Measurements from ENCODE around the gene MRPL44.
A peak's percentile ranks its signal among the peaks of the same experiment; 100 is the strongest.

The MRPL44 gene

GRCh38 chr2:223925106-223925505, 32.2 kb upstream of the MRPL44 start:
- no peak overlapping the region for H3K23ac ChIP-seq (ENCODE audit: low read length in 2 of 2)
- H3K14ac ChIP-seq (ENCODE audit: low read length in 2 of 2), result no peak overlapping the region
- H3K9me3 ChIP-seq (ENCODE audit: control insufficient read depth, low read length), result peaks cover 17% of the 10 kb centered on the region
- H3K27ac ChIP-seq (ENCODE audit: low read length, poor library complexity, severe bottlenecking), result no peak overlapping the region
- no peak overlapping the region for H3K4ac ChIP-seq (ENCODE audit: low read depth in 1 of 2, low read length in 2 of 2)
- no peak overlapping the region for H3K4me2 ChIP-seq (ENCODE audit: low read length, poor library complexity, severe bottlenecking)
- H3K4me3 ChIP-seq (ENCODE audit: insufficient read depth in 1 of 2, low read depth in 1 of 2, low read length in 2 of 2), result no peak overlapping the region
- H2AK5ac ChIP-seq (ENCODE audit: low read length, severe bottlenecking), result no peak overlapping the region
- no peaks in the 10 kb centered on the region for H3K27me3 ChIP-seq (ENCODE audit: control insufficient read depth in 1 of 2, insufficient read depth in 1 of 2, low read length in 2 of 2)
- no peaks in the 10 kb centered on the region for H3K4me1 ChIP-seq (ENCODE audit: control insufficient read depth, insufficient read depth, low read depth, low read length)
- H3K79me1 ChIP-seq (replicated peaks; ENCODE audit: low read length, poor library complexity, severe bottlenecking), result peaks cover 22% of the 10 kb centered on the region
- H2BK120ac ChIP-seq (ENCODE audit: low read depth, low read length), result no peak overlapping the region
- H2BK15ac ChIP-seq (ENCODE audit: low read depth, poor library complexity, severe bottlenecking), result no peak overlapping the region
- H2BK12ac ChIP-seq (ENCODE audit: low read length in 2 of 2), result no peak overlapping the region
- H2BK5ac ChIP-seq (ENCODE audit: low read depth, low read length, poor library complexity, severe bottlenecking), result no peak overlapping the region
- 100% methylated on average over 2 of the region's 3 CpGs for WGBS
- H3K36me3 ChIP-seq (ENCODE audit: control insufficient read depth in 1 of 2, insufficient read depth in 2 of 2, low read depth in 1 of 2, low read length in 2 of 2), result peaks cover 4 to 10% of the 10 kb centered on the region in 2 experiments
- H3K18ac ChIP-seq (ENCODE audit: low read depth in 1 of 2, low read length in 2 of 2), result no peak overlapping the region
- peak; percentile 28 for DNase-seq
- H3K9ac ChIP-seq (ENCODE audit: low read length), result no peak overlapping the region
- H2AFZ ChIP-seq (ENCODE audit: low read depth, low read length), result no peak overlapping the region
- H4K91ac ChIP-seq (ENCODE audit: low read length), result no peak overlapping the region
- H4K8ac ChIP-seq (ENCODE audit: low read length), result no peak overlapping the region

DNA sequence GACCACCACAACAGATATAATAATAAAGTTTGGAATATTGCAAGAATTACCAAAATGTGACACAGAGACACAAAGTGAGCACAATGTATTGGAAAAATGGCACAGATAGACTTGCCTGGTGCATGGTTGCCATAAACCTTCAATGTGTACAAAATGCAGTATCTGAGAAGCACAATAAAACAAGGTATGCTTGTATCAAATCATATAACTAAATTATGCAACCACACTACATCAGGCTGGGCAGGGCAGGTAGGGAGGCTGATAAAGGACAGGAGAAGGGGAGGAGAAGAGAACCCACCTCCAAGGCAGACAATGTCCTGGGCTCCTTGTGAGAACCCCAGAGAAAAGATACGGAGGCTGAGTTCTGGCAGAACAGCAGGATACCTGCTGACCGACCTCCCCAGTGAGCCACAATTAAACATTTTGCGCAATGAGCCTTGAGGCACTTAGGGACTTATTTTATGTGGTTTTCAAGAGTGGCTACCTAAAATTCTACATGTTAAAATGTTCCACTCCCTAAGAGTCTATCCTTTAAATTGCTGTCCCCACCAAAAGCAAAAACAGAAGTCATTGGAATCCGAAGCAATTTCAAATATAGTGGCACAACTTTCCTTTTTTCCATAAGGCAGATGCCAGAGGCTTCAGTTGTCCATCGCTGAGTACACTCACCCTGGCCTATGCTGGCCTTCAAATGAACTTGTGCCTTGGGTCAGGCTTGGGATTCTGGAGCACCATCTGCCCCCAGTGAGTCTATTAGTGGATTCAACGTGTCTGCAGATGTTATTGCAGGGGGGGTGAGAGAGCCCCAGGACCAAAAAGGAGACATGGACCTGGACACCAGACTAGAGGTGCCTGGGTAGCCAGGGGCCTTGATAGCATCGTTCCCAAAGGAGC, 28.9 kb upstream of the MRPL44 start:
- H2AK5ac ChIP-seq (ENCODE audit: low read length, severe bottlenecking), result no peak overlapping the region
- peaks cover 0 to 4% of the 10 kb centered on the region in 2 experiments for H3K36me3 ChIP-seq (ENCODE audit: control insufficient read depth in 1 of 2, insufficient read depth in 2 of 2, low read depth in 1 of 2, low read length in 2 of 2)
- H3K4ac ChIP-seq (ENCODE audit: low read depth in 1 of 2, low read length in 2 of 2), result no peak overlapping the region
- peaks cover 17% of the 10 kb centered on the region for H3K9me3 ChIP-seq (ENCODE audit: control insufficient read depth, low read length)
- H3K18ac ChIP-seq (ENCODE audit: low read depth in 1 of 2, low read length in 2 of 2), result no peak overlapping the region
- no peak overlapping the region for H3K27ac ChIP-seq (ENCODE audit: low read length, poor library complexity, severe bottlenecking)
- no peak overlapping the region for H4K8ac ChIP-seq (ENCODE audit: low read length)
- DNase-seq, result no peak
- peaks cover 23% of the 10 kb centered on the region for H3K79me1 ChIP-seq (replicated peaks; ENCODE audit: low read length, poor library complexity, severe bottlenecking)
- no peak overlapping the region for H2BK12ac ChIP-seq (ENCODE audit: low read length in 2 of 2)
- peak overlapping the region in 1 of 2 experiments; percentile 57 for H3K14ac ChIP-seq (ENCODE audit: low read length in 2 of 2)
- H3K9ac ChIP-seq (ENCODE audit: low read length), result no peak overlapping the region
- no peak overlapping the region for H2AFZ ChIP-seq (ENCODE audit: low read depth, low read length)
- H3K23ac ChIP-seq (ENCODE audit: low read length in 2 of 2), result no peak overlapping the region
- no peaks in the 10 kb centered on the region for H3K27me3 ChIP-seq (ENCODE audit: control insufficient read depth in 1 of 2, insufficient read depth in 1 of 2, low read length in 2 of 2)
- H3K4me3 ChIP-seq (ENCODE audit: insufficient read depth in 1 of 2, low read depth in 1 of 2, low read length in 2 of 2), result no peak overlapping the region
- no peak overlapping the region for H4K91ac ChIP-seq (ENCODE audit: low read length)
- peaks cover 5% of the 10 kb centered on the region for H3K4me1 ChIP-seq (ENCODE audit: control insufficient read depth, insufficient read depth, low read depth, low read length)
- H2BK5ac ChIP-seq (ENCODE audit: low read depth, low read length, poor library complexity, severe bottlenecking), result no peak overlapping the region
- no peak overlapping the region for H2BK15ac ChIP-seq (ENCODE audit: low read depth, poor library complexity, severe bottlenecking)
- no peak overlapping the region for H2BK120ac ChIP-seq (ENCODE audit: low read depth, low read length)
- WGBS, result 96% methylated on average over 7 of the region's 7 CpGs
- H3K4me2 ChIP-seq (ENCODE audit: low read length, poor library complexity, severe bottlenecking), result no peak overlapping the region

DNA sequence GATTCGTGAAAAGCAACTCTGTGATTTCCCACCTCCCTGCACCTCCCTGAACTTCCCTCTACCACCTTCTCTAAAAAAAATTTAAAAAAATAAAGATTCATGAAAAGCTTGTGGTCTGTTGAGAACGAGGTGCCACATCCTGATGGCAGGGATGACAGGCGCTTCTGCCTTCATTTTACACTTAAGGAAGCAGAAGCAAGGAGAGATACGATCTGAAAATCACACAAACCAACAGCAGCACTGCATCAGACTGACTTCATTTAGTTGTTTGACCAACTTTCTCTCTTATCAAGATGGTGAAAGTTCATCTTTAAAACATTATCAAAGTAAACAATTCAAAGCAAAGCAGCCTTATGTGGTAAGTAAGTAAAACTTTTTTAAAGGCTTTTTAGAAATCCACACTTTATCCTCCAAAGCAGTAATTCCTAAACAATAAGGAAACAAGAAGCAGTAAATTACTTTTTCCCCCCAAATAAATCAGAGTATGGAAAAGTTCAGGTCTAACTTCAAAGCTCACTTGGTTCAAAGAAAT, 27.6 kb upstream of the MRPL44 start:
- Histone ChIP-seq H3K4me2 (ENCODE audit: low read length, poor library complexity, severe bottlenecking) (no peak overlapping the region), H4K8ac (ENCODE audit: low read length) (no peak overlapping the region), H3K4me1 (ENCODE audit: control insufficient read depth, insufficient read depth, low read depth, low read length) (peaks cover 11% of the 10 kb centered on the region), H3K27me3 (ENCODE audit: control insufficient read depth in 1 of 2, insufficient read depth in 1 of 2, low read length in 2 of 2) (no peaks in the 10 kb centered on the region), H3K27ac (ENCODE audit: low read length, poor library complexity, severe bottlenecking) (no peak overlapping the region), H3K36me3 (ENCODE audit: control insufficient read depth in 1 of 2, insufficient read depth in 2 of 2, low read depth in 1 of 2, low read length in 2 of 2) (peaks cover 0 to 4% of the 10 kb centered on the region in 2 experiments), H2AFZ (ENCODE audit: low read depth, low read length) (no peak overlapping the region), H3K9ac (ENCODE audit: low read length) (no peak overlapping the region), H2BK12ac (ENCODE audit: low read length in 2 of 2) (no peak overlapping the region), H3K18ac (ENCODE audit: low read depth in 1 of 2, low read length in 2 of 2) (no peak overlapping the region), H2BK5ac (ENCODE audit: low read depth, low read length, poor library complexity, severe bottlenecking) (no peak overlapping the region), H2BK120ac (ENCODE audit: low read depth, low read length) (no peak overlapping the region), H4K91ac (ENCODE audit: low read length) (no peak overlapping the region), H3K14ac (ENCODE audit: low read length in 2 of 2) (no peak overlapping the region), H3K23ac (ENCODE audit: low read length in 2 of 2) (no peak overlapping the region), H3K4me3 (ENCODE audit: insufficient read depth in 1 of 2, low read depth in 1 of 2, low read length in 2 of 2) (no peak overlapping the region), H3K4ac (ENCODE audit: low read depth in 1 of 2, low read length in 2 of 2) (no peak overlapping the region), H2AK5ac (ENCODE audit: low read length, severe bottlenecking) (no peak overlapping the region), H2BK15ac (ENCODE audit: low read depth, poor library complexity, severe bottlenecking) (no peak overlapping the region), H3K9me3 (ENCODE audit: control insufficient read depth, low read length) (peaks cover 17% of the 10 kb centered on the region), H3K79me1 (replicated peaks; ENCODE audit: low read length, poor library complexity, severe bottlenecking) (peaks cover 23% of the 10 kb centered on the region)
- DNase-seq, result no peak
- 78% methylated on average over 3 of the region's 4 CpGs for WGBS

GRCh38 chr2:223930103-223930976, 26.9 kb upstream of the MRPL44 start:
- Histone ChIP-seq H2BK15ac (ENCODE audit: low read depth, poor library complexity, severe bottlenecking) (no peak overlapping the region), H3K9ac (ENCODE audit: low read length) (no peak overlapping the region), H3K9me3 (ENCODE audit: control insufficient read depth, low read length) (peaks cover 17% of the 10 kb centered on the region), H2BK5ac (ENCODE audit: low read depth, low read length, poor library complexity, severe bottlenecking) (no peak overlapping the region), H2BK120ac (ENCODE audit: low read depth, low read length) (no peak overlapping the region), H3K4me2 (ENCODE audit: low read length, poor library complexity, severe bottlenecking) (no peak overlapping the region), H2AK5ac (ENCODE audit: low read length, severe bottlenecking) (no peak overlapping the region), H3K27ac (ENCODE audit: low read length, poor library complexity, severe bottlenecking) (no peak overlapping the region), H3K14ac (ENCODE audit: low read length in 2 of 2) (no peak overlapping the region), H3K36me3 (ENCODE audit: control insufficient read depth in 1 of 2, insufficient read depth in 2 of 2, low read depth in 1 of 2, low read length in 2 of 2) (peaks cover 0 to 4% of the 10 kb centered on the region in 2 experiments), H3K4me3 (ENCODE audit: insufficient read depth in 1 of 2, low read depth in 1 of 2, low read length in 2 of 2) (no peak overlapping the region), H3K4ac (ENCODE audit: low read depth in 1 of 2, low read length in 2 of 2) (peak overlapping the region in 1 of 2 experiments; percentile 46), H4K8ac (ENCODE audit: low read length) (no peak overlapping the region), H4K91ac (ENCODE audit: low read length) (peak overlapping the region; percentile 2), H3K4me1 (ENCODE audit: control insufficient read depth, insufficient read depth, low read depth, low read length) (peaks cover 13% of the 10 kb centered on the region), H2BK12ac (ENCODE audit: low read length in 2 of 2) (no peak overlapping the region), H3K23ac (ENCODE audit: low read length in 2 of 2) (no peak overlapping the region), H3K18ac (ENCODE audit: low read depth in 1 of 2, low read length in 2 of 2) (no peak overlapping the region), H3K27me3 (ENCODE audit: control insufficient read depth in 1 of 2, insufficient read depth in 1 of 2, low read length in 2 of 2) (no peaks in the 10 kb centered on the region), H2AFZ (ENCODE audit: low read depth, low read length) (no peak overlapping the region), H3K79me1 (replicated peaks; ENCODE audit: low read length, poor library complexity, severe bottlenecking) (peaks cover 23% of the 10 kb centered on the region)
- 86% methylated on average over 23 of the region's 23 CpGs for WGBS
- peak; percentile 62 for DNase-seq
